Measurements from ENCODE around the gene YWHAB.
"Not testable (repeated sequence)": the region's sequence is repeated elsewhere in the genome, so short reads cannot be mapped to it uniquely, and the experiment has no call there.

YWHAB gene

DNA sequence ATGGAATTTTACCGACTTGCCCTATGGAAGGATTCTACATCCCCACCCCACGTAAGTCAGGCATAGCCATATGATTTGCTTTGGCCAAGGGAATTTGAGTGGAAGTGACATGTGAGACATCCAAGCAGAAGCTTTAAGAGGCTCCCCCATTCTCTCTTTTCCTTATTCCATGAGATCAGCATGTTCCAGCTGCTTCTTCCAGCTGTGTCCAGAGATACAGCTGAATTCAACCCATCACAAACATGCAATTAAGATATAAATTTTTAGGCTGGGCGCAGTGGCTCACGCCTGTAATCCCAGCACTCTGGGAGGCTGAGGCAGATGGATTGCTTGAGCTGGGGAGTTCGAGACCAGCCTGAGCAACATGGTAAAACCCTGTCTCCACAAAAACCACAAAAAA, 16.0 kb upstream of the YWHAB start:
- DNase-seq = no peak

GRCh38 chr20:44882360-44882759, 3.1 kb upstream of the YWHAB start:
- DNase-seq = not testable (repeated sequence)

DNA sequence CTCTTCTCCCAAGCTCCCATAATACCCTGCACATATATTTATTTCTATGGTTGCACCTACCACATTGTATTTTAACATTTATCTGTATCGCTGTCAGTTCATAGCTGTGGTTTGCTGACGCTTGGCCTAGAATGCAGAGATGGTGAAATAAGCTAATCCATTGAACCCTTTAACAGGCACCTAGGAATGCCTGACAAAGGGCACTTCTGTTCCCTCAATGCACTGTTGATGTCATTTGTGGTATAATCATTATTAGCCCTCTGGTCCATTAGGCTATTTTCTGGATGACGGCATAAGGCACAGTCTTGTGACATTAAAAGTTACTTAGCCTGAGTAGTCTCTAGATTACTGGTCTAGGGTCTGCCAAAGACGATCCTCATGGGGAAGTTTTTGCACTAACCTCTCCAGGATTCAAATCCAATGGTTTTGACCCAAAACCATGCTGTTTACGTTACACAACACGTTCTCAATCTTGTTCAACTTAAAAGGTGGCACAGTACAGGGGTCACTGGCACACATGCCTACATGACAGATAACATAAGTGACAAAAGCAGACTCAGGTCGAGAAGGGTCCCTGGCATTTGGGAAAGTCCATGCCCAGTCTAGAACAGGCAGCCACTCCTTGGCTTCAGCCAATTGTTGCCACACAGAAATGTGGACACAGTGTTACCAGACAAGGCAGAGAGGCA, 2.1 kb upstream of the YWHAB start:
- DNase-seq = no peak

DNA sequence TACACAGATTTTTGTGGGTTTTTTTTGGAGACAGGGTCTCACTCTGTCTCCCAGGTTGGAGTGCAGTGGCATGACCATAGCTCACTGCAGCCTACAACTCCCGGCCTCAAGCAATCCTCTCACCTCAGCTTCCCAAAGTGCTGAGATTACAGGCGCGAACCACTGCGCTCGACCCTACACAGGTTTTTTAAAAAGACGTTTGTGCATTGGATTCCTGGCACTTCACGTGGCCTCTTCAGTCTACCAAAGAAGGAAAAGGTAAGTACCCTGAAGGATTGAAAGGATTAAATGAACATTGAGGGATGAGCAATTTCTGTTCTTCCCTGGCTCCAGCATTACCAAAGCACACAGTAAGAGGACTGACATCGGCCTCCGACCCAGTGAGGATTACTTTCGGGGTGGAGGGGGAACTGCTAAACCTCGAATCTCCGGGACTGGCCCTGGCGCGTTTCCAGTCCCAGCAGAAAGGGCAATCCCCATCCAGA, 556 bp upstream of the YWHAB start:
- DNase-seq = no peak

- DNase-seq = no peak
Measured at GRCh38 chr20:44886266-44886651, 754 bp downstream of the YWHAB start.

DNA sequence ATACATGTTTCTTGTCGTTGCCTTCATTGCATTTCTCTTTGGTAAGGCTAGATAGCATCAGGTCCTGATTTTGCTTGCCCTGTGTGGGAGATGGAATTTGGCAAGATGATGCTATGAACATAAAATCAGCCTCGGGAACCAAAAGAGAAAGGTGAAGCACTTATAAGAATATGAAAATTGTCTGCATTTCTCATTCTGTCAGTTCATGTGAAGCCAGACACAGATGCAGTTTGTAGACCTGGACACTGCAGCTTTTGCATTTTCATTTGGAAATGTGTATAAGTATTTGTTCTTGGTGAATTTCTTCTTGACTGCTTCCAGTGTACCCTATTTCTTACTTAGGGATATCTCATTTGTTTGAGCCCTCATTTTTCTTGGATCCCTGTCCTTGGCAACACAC, 1.3 kb downstream of the YWHAB start:
- DNase-seq = no peak

DNA sequence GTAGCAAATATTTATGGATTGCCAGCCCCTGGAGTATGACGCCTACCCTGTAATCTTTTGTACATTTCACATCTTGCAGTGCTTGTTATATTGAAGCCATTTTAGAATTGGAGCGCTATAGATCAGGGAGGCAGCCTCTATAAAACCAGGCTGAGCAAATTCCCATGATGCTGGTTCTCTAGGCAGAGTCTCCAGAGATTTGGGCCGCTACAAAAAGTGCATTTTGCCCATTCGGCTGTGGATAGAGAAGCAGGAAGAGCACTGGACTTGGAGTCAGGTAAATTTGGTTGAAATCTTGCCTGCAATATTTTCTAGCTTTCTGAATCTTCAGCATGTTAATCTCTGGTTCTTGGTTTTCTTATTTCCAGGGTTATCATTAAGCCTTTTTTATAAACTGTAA, 2.0 kb downstream of the YWHAB start:
- no peak for DNase-seq

DNA sequence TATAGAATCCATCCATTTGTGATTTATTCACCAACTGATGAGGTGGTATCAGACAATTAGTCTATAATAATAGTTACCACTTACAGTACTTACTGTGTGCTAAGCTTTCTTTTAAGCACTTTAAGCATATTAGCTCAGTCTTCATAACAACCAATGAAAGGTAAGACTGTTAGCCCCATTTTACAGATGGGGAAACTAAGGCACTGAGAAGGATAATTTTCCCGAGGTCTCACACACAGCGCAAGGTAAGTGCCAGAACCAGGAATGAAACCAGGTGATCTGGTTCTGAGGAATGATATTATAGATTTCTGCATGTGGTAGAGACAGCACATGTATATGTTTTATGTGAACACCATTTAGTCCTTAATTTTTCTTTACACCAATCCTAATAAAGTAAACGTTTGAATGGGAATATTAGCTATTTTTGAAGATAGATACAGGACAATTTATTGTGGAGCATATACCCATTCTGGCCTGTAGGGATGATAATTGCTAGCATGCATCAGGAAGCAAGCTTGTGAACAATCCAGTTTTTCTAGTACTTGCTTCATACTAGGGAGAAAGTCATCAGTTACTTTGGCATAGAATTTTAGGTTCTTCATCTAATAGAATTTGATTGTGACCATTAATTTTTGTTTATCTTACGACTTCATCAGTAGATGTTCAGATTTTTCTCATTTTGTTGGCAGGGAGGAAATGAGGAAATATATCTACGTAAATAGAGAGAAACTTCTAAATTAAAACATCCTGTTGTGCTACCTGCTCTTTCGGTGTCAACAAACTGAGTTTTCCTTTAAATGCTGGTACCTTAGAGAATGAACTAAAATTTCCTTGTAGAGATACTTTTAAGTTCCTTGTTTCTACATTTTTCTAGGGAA, 3.0 kb downstream of the YWHAB start:
- DNase-seq = peak in 1 of 4 experiments; percentile 18

DNA sequence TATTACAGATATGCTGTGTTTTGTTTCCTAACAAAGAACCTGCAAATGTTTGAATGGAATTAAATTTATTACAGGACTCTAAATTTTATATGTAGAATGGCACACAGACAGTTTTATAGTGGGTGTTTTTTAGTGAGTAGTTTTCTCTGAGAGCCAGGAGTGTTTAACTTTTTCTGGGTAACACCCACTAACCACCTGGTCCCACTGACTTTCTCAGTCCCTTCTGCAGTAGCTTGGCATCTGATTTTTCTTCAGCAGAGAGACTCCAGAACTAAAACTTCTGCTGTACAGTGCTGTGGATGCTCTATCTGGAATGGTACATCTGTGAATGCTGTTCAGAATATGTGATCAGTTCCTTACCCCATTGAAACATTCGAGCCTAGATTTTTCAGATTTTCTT, 6.3 kb downstream of the YWHAB start:
- DNase-seq = no peak

GRCh38 chr20:44894959-44895358, 9.5 kb downstream of the YWHAB start:
- no peak for DNase-seq

DNA sequence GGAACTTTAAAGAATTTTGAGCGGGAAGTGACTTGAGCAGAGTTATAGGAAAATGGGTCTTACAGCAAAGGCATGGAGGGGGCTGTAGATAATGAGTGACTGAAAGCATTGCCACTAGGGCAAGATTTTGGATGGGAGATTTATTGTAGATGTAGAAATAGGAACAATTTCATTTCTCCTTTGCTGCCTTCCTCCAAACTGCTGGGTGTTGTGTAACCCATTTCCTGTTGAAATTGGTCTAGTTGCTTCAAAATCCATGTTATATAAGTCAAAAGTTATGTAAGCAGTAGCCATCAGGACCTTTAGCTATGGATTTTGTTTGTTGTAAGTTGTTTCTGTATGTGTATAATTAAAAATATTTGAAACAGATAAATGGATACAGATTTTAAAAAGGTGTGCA, 11.1 kb downstream of the YWHAB start:
- DNase-seq = peak; percentile 65 to 90 (median 80)

- DNase-seq = peak in 1 of 4 experiments; percentile 20
Measured at GRCh38 chr20:44897133-44897532, 11.6 kb downstream of the YWHAB start.

GRCh38 chr20:44900231-44900854, 14.8 kb downstream of the YWHAB start:
- no peak for DNase-seq

DNA sequence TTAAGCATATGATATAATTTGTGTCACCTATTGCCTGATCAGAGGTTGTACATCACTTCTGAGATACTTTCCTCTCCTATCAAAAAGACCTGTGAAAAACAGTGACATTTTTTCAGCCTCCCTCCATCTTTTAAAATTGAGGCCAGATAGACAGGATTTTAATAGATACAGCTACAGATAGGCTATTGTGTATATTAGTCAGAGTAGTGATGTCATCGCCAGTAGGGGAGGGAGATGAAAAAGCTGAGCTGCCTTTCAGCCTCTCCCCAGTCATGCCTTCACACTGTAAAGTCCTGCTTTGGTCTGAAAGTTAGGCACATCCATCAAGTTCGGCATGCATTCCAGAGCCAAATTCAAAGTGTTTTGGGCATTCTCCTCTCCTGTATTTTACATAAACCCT, 16.5 kb downstream of the YWHAB start:
- no peak for DNase-seq

DNA sequence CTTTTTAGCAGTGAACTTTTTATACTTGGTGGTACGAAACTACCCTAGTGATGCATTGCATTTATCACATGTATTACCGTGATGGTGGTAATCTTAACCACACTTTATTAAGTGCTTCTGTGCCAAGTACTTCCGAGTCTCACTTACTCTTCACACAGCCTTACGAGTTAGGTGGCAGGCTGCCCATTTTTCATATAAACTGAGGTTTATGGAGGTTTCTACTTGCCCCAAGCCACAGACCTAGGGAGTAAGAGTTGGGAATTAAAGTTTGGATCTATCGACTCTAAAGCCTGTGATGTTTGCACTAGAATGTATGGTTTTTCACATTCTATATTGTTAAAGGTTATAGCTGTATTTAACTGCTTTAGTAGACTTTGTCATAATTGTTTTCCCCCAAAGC, 18.9 kb downstream of the YWHAB start:
- no peak for DNase-seq

DNA sequence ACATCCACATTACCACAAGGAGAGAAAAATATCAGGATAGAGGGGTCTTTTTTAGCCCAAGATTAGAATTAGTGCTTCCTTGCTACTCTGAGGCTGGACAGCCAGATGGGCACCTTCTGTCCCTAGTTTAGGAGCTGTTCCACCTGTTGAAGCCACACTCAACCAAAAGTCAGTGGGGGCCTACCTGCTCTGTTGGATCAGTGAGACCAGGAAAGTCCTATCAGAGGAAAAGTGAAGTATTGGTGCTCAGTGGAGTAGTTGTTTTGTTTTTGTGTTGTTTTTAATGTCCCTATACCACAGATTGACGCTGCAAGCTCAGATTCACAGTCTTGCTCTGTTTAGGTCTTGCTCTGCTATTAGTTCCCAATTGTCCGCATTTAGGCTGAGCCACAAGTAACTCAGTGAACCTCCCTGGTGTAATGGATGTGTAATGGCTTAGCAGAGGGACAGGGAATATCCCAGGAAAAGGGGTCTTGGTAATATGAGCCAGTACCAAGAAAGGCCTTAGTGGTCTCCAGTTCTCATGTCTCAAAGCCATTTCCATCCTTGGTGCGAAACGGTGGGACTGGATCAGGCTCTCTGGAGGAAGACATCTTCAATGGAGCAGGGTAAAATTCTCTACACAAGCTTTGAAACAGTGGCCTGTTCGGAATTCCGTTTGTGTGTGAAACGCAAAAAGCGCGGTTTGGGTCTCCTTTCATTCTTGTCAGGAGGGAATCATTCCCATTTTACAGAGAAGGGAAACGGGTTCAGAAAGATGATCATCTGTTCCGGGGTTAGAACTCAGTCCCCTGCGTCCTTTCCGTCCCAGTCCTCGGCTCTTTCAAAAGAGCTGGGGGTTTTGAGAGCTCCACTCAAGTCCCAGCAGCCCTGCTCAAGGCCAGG, 23.7 kb downstream of the YWHAB start:
- no peak for DNase-seq

DNA sequence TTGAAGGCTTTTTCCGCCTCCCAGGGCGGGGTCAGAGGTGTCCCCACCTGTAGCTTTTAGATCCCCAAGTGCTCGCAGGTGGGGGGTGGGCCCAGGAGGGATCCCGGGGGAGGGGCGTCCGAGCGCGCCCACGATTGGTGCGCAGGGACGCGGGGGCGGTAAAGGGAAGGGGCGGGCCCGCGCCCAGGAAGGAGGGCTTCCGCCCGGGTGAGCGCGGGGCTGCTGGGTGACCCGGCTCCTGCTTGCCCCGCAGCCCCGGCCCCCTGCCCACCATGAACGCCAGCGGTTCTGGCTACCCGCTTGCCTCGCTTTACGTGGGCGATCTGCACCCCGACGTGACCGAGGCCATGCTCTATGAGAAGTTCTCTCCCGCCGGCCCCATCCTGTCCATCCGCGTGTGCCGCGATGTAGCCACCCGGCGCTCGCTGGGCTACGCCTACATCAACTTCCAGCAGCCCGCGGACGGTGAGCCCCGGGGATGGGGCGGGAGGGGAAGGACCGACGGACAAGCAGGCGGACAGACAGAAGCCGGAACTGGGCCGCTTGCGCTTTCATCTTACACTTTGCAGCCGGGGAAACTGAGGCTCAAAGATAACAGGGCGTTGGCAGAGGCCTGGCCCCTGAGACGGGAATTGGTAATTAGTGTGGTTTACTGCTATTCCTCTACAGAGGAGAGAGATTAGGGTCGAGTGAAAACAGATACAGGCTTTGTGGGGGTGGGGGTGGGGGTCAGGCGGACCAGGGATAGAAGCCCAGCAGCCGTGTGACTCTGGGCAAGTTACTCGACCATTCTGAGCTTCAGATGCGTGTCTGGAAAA, 24.6 kb downstream of the YWHAB start, which contains the start of gene PABPC1L:
PABPC1L (plus strand) TSS at position 189 of the 818 bp plus-strand sequence; CDS start at position 273, 84 bp downstream.
- peak; percentile 55 to 81 (median 74) for DNase-seq

GRCh38 chr20:44910690-44911262, 25.3 kb downstream of the YWHAB start:
- DNase-seq = no peak

DNA sequence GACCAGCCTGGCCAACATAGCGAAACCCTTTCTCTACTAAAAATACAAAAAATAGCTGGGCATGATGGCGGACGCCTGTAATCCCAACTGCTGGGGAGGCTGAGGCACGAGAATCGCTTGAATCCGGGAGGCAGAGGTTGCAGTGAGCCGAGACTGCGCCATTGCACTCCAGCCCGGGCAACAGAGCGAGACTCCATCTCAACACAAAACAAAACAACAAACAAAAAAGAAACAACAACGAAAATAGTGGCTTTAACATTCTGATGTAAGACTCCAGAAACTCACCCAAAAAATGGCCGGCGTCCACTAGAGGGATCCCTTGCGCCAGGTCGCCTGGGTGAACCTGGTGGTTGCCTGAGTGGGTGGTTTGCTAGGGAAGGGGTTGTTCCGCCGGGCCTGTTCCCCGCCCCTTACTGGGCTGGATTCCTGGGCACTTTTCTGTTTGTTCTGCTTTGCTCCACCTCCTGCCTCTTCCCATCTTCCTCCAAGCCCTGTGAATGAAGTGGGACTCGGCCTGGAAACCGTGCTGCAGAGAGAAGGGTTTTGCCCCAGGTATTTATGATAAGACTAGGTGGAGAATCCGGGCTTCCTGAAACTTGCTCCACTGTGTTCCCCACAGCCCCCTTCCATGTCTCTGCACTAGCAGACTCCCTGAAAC, 25.9 kb downstream of the YWHAB start:
- peak; percentile 56 to 76 (median 68) for DNase-seq

- no peak for DNase-seq
Measured at GRCh38 chr20:44912189-44912588, 26.7 kb downstream of the YWHAB start.
